GM21390 (cell line): ENCODE data around the gene POLR3K.

Experiments
- ATAC-seq: cut with Tn5 transposase; IDR thresholded peaks from one replicate; pipeline ENCODE4 v1.9.1; 2021; ENCODE audit not compliant: unreplicated experiment

The POLR3K gene

DNA sequence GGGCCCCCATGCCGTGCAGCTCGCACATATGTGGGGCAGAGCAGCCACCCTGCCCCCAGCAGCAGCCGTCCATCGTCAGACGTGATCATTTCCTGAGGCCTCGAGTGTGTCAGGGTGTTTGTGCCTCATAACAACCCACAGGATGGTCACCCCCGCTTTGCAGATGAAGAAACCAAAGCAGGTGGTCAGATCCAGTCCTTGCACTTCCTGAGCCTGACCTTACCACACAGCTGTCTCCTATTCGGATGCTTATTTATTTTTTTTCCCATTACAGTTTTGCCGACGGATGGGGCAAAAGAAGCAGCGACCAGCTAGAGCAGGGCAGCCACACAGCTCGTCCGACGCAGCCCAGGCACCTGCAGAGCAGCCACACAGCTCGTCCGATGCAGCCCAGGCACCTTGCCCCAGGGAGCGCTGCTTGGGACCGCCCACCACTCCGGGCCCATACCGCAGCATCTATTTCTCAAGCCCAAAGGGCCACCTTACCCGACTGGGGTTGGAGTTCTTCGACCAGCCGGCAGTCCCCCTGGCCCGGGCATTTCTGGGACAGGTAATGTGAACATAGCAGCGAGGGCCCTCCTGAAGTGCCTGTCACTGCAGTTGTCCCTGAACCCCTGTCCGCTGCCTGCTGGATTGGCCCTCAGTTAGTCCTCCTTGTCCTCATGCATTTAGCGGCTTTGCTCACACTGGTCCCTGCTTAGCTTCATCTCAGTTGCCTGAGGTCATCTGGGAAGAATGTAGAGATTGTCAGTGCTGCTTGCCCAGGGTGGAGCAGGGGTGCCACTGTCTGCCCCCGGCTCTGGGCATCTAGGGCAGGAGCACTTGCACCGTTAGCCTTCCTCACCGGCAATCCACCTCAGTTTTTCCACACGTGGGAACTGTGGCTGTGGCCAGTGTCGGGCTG lies 26.0 kb upstream of the POLR3K start:
- ATAC-seq: no peak

DNA sequence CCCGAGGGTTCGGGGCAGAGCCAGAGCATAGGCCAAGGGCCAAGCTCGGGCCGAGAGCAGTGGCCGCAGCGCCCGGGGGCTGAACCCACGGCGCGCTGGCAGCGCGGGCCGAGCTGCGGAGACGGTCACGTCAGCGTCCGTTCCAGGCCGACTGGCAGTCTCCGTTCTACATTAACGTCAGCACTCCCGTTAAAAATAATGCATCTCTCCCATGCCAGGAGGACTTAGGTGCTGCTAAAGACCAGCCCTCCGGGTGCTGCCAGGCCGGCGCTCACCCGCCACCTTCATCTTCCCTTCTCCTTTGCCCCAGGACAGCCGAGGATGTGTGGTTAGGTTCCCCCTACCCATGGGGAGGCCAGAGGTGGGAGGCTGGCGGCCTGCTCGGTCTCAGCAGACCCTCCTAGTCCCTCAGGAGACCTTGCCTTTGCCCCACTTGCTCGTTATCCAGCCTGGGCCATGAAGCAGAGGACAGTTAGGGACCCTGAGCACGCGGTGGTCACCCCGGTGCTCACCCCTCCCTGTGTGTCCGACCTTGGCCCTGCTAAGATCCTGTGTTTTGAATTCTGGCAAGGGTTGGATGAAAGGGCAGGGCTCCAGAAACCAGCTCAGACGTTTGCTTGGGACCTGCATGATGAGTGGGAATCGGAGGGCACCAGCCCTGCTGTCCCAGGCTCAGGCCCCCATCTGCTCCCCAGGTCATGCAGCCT lies 25.2 kb upstream of the POLR3K start:
- ATAC-seq: peak; percentile 10

GRCh38 chr16:77807-78443 lies 24.5 kb upstream of the POLR3K start, which contains the start of gene MPG:
MPG (plus strand) TSS chr16:78225; CDS start chr16:78310, 85 bp downstream.
- ATAC-seq: peak; percentile 71

- ATAC-seq: peak; percentile 32
These were observed 23.9 kb upstream of the POLR3K start for GRCh38 chr16:77273-77806.

- ATAC-seq: no peak
These were observed 23.3 kb upstream of the POLR3K start for GRCh38 chr16:76535-77272.

- ATAC-seq: no peak
These were observed 22.4 kb upstream of the POLR3K start for GRCh38 chr16:75580-76501.

DNA sequence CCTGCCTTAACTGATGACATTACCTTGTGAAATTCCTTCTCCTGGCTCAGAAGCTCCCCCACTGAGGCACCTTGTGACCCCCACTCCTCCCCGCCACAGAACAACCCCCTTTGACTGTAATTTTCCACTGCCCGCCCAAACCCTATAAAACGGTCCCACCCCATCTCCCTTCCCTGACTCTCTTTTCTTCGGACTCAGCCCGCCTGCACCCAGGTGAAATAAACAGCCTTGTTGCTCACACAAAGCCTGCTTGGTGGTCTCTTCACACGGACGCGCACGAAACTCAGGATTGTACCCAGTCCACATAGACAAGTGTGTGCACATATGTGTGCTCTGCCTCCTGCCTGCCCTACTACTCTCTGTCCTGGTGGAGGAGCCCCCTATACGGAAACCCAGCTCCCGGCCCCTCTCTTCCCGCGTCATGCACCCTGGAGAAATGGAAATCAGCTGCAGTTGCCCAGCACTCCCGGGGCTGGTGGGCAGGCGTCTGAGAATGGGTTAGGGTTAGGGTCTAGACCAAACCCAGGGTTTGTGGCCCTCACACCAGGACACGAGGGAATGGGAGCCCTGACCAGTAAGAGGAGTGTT lies 21.4 kb upstream of the POLR3K start:
- ATAC-seq: no peak

- no peak for ATAC-seq
These were observed 20.8 kb upstream of the POLR3K start for GRCh38 chr16:74051-74746.

GRCh38 chr16:72561-73548 lies 19.4 kb upstream of the POLR3K start, which contains the start of gene RHBDF1:
RHBDF1 (minus strand) TSS chr16:72631; CDS start chr16:65015, 7,616 bp downstream.
- no peak for ATAC-seq

DNA sequence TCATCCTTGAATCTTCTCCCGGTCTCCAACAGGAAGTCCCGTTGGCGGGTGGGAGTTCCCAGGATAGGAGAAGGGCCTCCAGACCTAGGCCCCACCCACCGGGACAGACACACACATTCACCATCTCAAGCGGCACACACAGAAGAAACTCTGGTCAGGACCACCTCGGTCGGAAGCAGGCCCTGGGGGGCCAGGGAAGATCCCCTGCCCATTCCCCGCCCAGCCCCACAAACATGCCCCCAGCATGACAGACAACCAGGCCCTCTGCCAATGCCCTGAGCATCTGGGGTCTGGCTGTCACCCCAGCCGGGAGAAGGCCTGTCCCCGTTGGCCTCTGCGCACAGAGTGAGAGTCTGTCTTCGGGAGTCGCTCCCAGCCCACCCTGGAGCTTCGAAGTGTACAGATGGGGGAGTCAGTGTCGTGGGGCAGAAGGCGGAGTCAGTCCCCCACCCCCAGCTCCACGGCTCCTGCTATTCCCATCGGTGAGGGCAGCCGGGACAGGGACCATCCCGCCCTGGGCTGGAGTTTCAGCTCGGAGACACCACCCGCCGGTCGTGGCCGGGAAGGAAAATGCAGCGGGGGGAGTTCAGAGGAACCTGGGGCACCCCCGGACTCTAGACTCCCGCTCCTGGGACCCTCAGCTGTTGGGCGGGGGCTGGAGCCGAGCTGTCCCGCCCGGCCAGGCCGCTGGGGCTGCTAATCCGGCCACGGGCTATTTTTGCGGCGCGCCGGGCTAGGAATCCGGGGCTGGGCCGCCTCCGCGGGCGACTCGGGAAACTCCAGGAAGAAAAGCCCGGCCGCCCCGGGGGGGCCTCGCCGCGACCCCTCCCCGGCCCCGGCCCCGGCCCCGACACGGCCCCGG lies 18.4 kb upstream of the POLR3K start:
- no peak for ATAC-seq

- no peak for ATAC-seq
These were observed 17.8 kb upstream of the POLR3K start for GRCh38 chr16:71210-71539.

- no peak for ATAC-seq
These were observed 15.8 kb upstream of the POLR3K start for GRCh38 chr16:69181-69580.

- no peak for ATAC-seq
These were observed 14.7 kb upstream of the POLR3K start for GRCh38 chr16:67884-68789.

DNA sequence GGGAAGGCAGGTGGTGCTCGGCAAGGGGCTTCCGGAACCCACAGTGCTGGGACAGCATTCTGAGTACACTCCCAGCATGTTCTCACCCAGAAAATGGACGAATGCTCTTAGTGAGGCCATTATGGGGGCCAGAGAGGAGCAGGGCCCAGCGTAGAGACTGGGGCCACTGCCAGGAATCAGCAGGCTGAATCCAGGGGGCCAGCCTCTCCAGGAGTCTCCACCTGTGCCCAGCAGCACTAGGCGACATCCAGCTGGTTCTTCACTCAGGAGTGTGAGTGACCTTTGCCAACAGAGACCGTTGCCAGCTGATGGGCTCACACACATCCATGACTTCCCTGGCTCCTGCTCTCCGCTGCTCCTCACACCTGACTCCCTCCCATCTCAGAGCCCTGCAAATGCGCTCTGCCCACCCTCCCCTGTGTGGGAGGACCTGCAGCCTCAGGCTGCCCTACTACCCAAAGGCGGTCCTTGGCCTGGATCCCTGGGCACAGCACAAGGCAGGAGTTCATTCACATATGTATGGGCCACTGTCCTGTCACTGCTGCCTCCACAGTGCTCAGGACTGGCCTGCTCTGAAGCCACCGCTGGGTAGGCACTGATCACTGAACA lies 13.9 kb upstream of the POLR3K start:
- ATAC-seq: no peak
